ENCODE results near the gene CREG2. TPM values are rescaled to one million over a fixed set of nuclear protein-coding genes. Genes with fewer than 3 reads are reported as not detected.
"Not testable (repeated sequence)": the region's sequence is repeated elsewhere in the genome, so short reads cannot be mapped to it uniquely, and the experiment has no call there.

Gene CREG2
- total RNA-seq, 1 donor from 2014 or later, result 9.8 TPM

- no peak for DNase-seq (ENCODE audit: low spot score in 2 of 2)
- no peak for FAIRE-seq
These were observed 11.7 kb downstream of the CREG2 start for GRCh38 chr2:101375653-101376052.

- DNase-seq (ENCODE audit: low spot score in 2 of 2) (no peak), FAIRE-seq (no peak)
These were observed 12.3 kb downstream of the CREG2 start for GRCh38 chr2:101374821-101375561.

GRCh38 chr2:101372792-101373191 lies 14.5 kb downstream of the CREG2 start:
- FAIRE-seq (no peak), DNase-seq (ENCODE audit: low spot score in 2 of 2) (no peak)

- no peak for DNase-seq (ENCODE audit: low spot score in 2 of 2)
- FAIRE-seq, result no peak
These were observed 15.7 kb downstream of the CREG2 start for GRCh38 chr2:101371636-101372035.

- FAIRE-seq, result no peak
These were observed 18.2 kb downstream of the CREG2 start for GRCh38 chr2:101369100-101369499.

GRCh38 chr2:101368376-101368775 lies 18.9 kb downstream of the CREG2 start:
- FAIRE-seq, result no peak
- DNase-seq (ENCODE audit: low spot score in 2 of 2), result no peak

More at GRCh38 chr2:101369100-101369499, 18.2 kb downstream of the CREG2 start:
- DNase-seq (ENCODE audit: low spot score in 2 of 2), result no peak

GRCh38 chr2:101367508-101367907 lies 19.8 kb downstream of the CREG2 start:
- FAIRE-seq, result no peak

GRCh38 chr2:101364878-101365277 lies 22.4 kb downstream of the CREG2 start:
- no peak for DNase-seq (ENCODE audit: low spot score in 2 of 2)
- FAIRE-seq, result no peak

More at GRCh38 chr2:101367508-101367907, 19.8 kb downstream of the CREG2 start:
- no peak for DNase-seq (ENCODE audit: low spot score in 2 of 2)

GRCh38 chr2:101362777-101363176 lies 24.5 kb downstream of the CREG2 start:
- FAIRE-seq (no peak), DNase-seq (ENCODE audit: low spot score in 2 of 2) (no peak)

- DNase-seq (ENCODE audit: low spot score in 2 of 2), result no peak
- FAIRE-seq, result no peak
These were observed 25.0 kb downstream of the CREG2 start for GRCh38 chr2:101362316-101362715.

GRCh38 chr2:101361522-101361921 lies 25.8 kb downstream of the CREG2 start:
- FAIRE-seq, result no peak

GRCh38 chr2:101361121-101361520 lies 26.2 kb downstream of the CREG2 start:
- DNase-seq (ENCODE audit: low spot score in 2 of 2) (no peak), FAIRE-seq (no peak)

More at GRCh38 chr2:101361522-101361921, 25.8 kb downstream of the CREG2 start:
- DNase-seq (ENCODE audit: low spot score in 2 of 2), result no peak

GRCh38 chr2:101360232-101360631 lies 27.1 kb downstream of the CREG2 start:
- FAIRE-seq, result no peak
- no peak for DNase-seq (ENCODE audit: low spot score in 2 of 2)

- FAIRE-seq (no peak), DNase-seq (ENCODE audit: low spot score in 2 of 2) (no peak)
These were observed 27.8 kb downstream of the CREG2 start for GRCh38 chr2:101359410-101359954.

- no peak for DNase-seq (ENCODE audit: low spot score in 2 of 2)
- FAIRE-seq, result no peak
These were observed 29.9 kb downstream of the CREG2 start for GRCh38 chr2:101357376-101357775.

GRCh38 chr2:101356521-101356920 lies 30.8 kb downstream of the CREG2 start:
- FAIRE-seq (no peak), DNase-seq (ENCODE audit: low spot score in 2 of 2) (no peak)

- no peak for DNase-seq (ENCODE audit: low spot score in 2 of 2)
- no peak for FAIRE-seq
These were observed 31.2 kb downstream of the CREG2 start for GRCh38 chr2:101356055-101356454.

GRCh38 chr2:101355401-101356054 lies 31.8 kb downstream of the CREG2 start:
- FAIRE-seq, result no peak
- no peak for DNase-seq (ENCODE audit: low spot score in 2 of 2)

- FAIRE-seq (no peak), DNase-seq (ENCODE audit: low spot score in 2 of 2) (no peak)
These were observed 32.6 kb downstream of the CREG2 start for GRCh38 chr2:101354420-101355311.

- not testable (repeated sequence) for FAIRE-seq; DNase-seq (ENCODE audit: low spot score in 2 of 2)
These were observed 34.7 kb downstream of the CREG2 start for GRCh38 chr2:101352631-101353030.

GRCh38 chr2:101351207-101351606 lies 36.1 kb downstream of the CREG2 start:
- no peak for DNase-seq (ENCODE audit: low spot score in 2 of 2)
- FAIRE-seq, result no peak
